PC-3 (cell line): Measurements from ENCODE around the gene ADAT1. TPM values are rescaled to one million over a fixed set of nuclear protein-coding genes. Genes with fewer than 3 reads are reported as not detected.

Experiments
- ATAC-seq: fragments of 200-7000 bp; cut with Tn5 transposase; 2 replicates; pipeline ENCODE4 v1.9.1; 2020; ENCODE audit warnings: mild to moderate bottlenecking, moderate library complexity
- BruUV-seq: library from RNA; stranded (reverse); fragments of 400-500 nt; replicated peaks from 2 replicates; lab custom pipeline; 2021; lab: Mats Ljungman, UMichigan
- CTCF ChIA-PET: fragments of 300-600 bp; sonication (Branson Sonifier 250); formaldehyde crosslinking; loops from one replicate; lab custom pipeline; 2022; ENCODE audit warnings: antibody characterized with exemption; lab: Charles Lee
- POLR2A ChIA-PET: fragments of 300-600 bp; sonication (Branson Sonifier 250); formaldehyde crosslinking; loops from one replicate; lab custom pipeline; 2022; ENCODE audit warnings: antibody characterized with exemption; ENCODE audit not compliant: unreplicated experiment; lab: Charles Lee
- DNase-seq: peaks from one replicate; pipeline ENCODE4 v3.0.0-alpha.2; 2015
- H2AFZ ChIP-seq: fragments of 300-600 bp; sonication (generic); 2 replicates; pipeline ENCODE4 v1.6.0; 2016; ENCODE audit warnings: antibody characterized with exemption, low read length
- H3F3A ChIP-seq: fragments of 300-600 bp; sonication (generic); one replicate; pipeline ENCODE4 v1.6.0; 2017; ENCODE audit warnings: antibody characterized with exemption, low read length, control low read depth, mild to moderate bottlenecking; ENCODE audit not compliant: unreplicated experiment
- H3K27ac ChIP-seq: fragments of 300-600 bp; sonication (generic); 2 replicates; pipeline ENCODE4 v1.5.1; 2016; ENCODE audit warnings: mild to moderate bottlenecking, low read length
- H3K27me3 ChIP-seq: fragments of 300-600 bp; sonication (generic); 2 replicates; pipeline ENCODE4 v1.6.1; 2016; ENCODE audit warnings: low read length, mixed read lengths
- H3K36me3 ChIP-seq: fragments of 300-600 bp; sonication (generic); 2 replicates; pipeline ENCODE4 v1.6.1; 2016; ENCODE audit warnings: low read depth, mixed run types, low read length, mixed read lengths
- H3K4me1 ChIP-seq: fragments of 300-600 bp; sonication (generic); 2 replicates; pipeline ENCODE4 v1.5.1; 2016; ENCODE audit warnings: low read length; ENCODE audit not compliant: insufficient read depth
- H3K4me2 ChIP-seq: fragments of 300-600 bp; sonication (generic); 2 replicates; pipeline ENCODE4 v1.6.0; 2016; ENCODE audit warnings: low read length
- H3K4me3 ChIP-seq: fragments of 300-600 bp; sonication (generic); 2 replicates; pipeline ENCODE4 v1.5.1; 2016; ENCODE audit warnings: mild to moderate bottlenecking, low read length, mixed read lengths
- H3K79me2 ChIP-seq: fragments of 300-600 bp; sonication (generic); 2 replicates; pipeline ENCODE4 v1.6.1; 2017; ENCODE audit warnings: low read length, mixed read lengths
- H3K9ac ChIP-seq: fragments of 300-600 bp; sonication (generic); 2 replicates; pipeline ENCODE4 v1.6.0; 2016; ENCODE audit warnings: mild to moderate bottlenecking, low read length
- H3K9me2 ChIP-seq: fragments of 300-600 bp; sonication (generic); replicated peaks from 2 replicates; pipeline ENCODE4 v1.6.1; 2016; ENCODE audit warnings: mixed run types, low read length, mixed read lengths
- H3K9me3 ChIP-seq: fragments of 300-600 bp; sonication (generic); 2 replicates; pipeline ENCODE4 v1.6.1; 2016; ENCODE audit warnings: low read length, mixed read lengths
- H4K20me1 ChIP-seq: fragments of 300-600 bp; sonication (generic); 2 replicates; pipeline ENCODE4 v1.6.1; 2016; ENCODE audit warnings: low read length, mixed read lengths
- CTCF ChIP-seq: fragments of 300-600 bp; sonication (generic); conservative IDR thresholded peaks from 2 replicates; pipeline ENCODE4 v1.5.1; 2017; ENCODE audit warnings: antibody characterized with exemption, low read depth, mild to moderate bottlenecking, low read length
- EZH2 ChIP-seq: fragments of 300-600 bp; sonication (generic); IDR thresholded peaks from one replicate; pipeline ENCODE4 v1.6.1; 2017; ENCODE audit warnings: antibody characterized with exemption, mild to moderate bottlenecking, low read length; ENCODE audit not compliant: unreplicated experiment
- EZH2phosphoT487 ChIP-seq: fragments of 300-600 bp; sonication (generic); IDR thresholded peaks from 2 replicates; pipeline ENCODE4 v1.6.1; 2018; ENCODE audit warnings: mild to moderate bottlenecking, antibody characterized with exemption, low read length, borderline replicate concordance
- intact Hi-C: fragments of 100-400 bp; cut with micrococcal nuclease; formaldehyde crosslinking; loops from 2 replicates; pipeline ENCODE4 v1.9.0; 2023
- total RNA-seq: library from RNA; depleted of rRNA; stranded (reverse); fragments of >200 nt; gene quantifications from 2 replicates; pipeline ENCODE4 v1.2.3, GENCODE V29; 2014

The ADAT1 gene
- total RNA-seq, 1 experiment from 2014 or later, result 42.8 TPM

DNA sequence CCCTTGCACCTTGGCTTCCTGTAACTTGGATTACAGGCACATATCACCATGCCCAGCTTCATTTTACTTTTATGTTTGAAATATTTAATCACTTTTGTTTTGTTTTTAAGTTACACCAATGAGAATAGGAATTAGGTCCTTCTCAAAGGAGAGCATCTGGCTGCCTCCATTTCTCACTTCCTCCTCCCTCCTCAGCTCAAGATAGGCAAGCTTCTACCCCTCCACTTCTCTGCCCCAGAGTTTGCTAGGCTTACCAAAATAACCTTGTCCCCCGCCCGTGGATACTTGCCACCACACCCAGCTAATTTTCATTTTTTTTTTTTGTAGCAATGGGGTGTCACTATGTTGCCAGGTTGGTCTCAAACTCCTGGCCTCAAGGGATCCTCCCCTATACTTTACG lies 39.0 kb downstream of the ADAT1 start:
- Histone ChIP-seq H3F3A (no peaks in the 10 kb centered on the region), H3K9me2 (no peaks in the 10 kb centered on the region), H3K4me2 (no peak overlapping the region), H3K27me3 (no peaks in the 10 kb centered on the region), H3K4me1 (no peaks in the 10 kb centered on the region), H3K36me3 (no peaks in the 10 kb centered on the region), H3K9ac (no peak overlapping the region), H4K20me1 (no peaks in the 10 kb centered on the region), H3K79me2 (no peaks in the 10 kb centered on the region), H3K27ac (no peak overlapping the region), H3K4me3 (no peak overlapping the region), H2AFZ (no peak overlapping the region), H3K9me3 (no peaks in the 10 kb centered on the region)
- TF ChIP-seq EZH2phosphoT487, result no peak
- TF ChIP-seq EZH2, result no peak
- no peak for TF ChIP-seq CTCF
- BruUV-seq, result no TSS peak
- DNase-seq, result no peak
- intact Hi-C loops, result no loop called here
- ATAC-seq, result no peak
- ChIA-PET CTCF (no interaction called here), POLR2A (no interaction called here)

DNA sequence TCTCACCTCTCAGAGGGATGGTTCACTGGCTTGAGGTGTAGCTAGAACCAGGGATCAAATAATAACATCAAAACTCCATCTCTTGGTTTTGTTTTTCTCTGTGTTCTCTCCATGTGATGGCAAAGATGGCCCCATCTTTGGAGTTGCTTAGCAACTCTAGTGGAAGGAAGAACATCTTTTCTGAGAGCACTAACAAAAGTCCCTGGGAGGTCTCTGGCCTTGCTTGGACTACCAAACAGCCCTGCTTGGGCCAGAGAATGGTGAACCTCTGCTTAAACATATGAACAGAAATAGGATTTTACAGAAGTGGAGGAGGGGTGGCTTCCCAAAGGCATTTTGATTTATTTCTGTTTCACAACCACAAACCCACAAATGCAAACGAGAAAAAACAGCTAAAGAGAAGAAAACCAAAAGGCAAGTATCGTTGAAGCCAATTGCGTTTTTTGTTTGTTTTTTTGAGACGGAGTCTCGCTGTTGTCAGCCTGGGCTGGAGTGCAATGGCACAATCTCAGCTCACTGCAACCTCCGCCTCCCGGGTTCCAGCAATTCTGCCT lies 43.7 kb downstream of the ADAT1 start:
- Histone ChIP-seq H3K4me1 (no peaks in the 10 kb centered on the region), H3K9ac (no peak overlapping the region), H3K4me3 (no peak overlapping the region), H3K27me3 (no peaks in the 10 kb centered on the region), H3F3A (no peaks in the 10 kb centered on the region), H3K79me2 (no peaks in the 10 kb centered on the region), H4K20me1 (no peaks in the 10 kb centered on the region), H3K9me3 (no peaks in the 10 kb centered on the region), H3K27ac (no peak overlapping the region), H2AFZ (no peak overlapping the region), H3K36me3 (peaks cover 7% of the 10 kb centered on the region; the same call in 1 of the 2 replicates), H3K4me2 (no peak overlapping the region), H3K9me2 (no peaks in the 10 kb centered on the region)
- ATAC-seq (no peak), DNase-seq (no peak)
- intact Hi-C loops, result no loop called here
- ChIA-PET CTCF (no interaction called here), POLR2A (no interaction called here)
- no peak for TF ChIP-seq CTCF
- TF ChIP-seq EZH2, result no peak
- TF ChIP-seq EZH2phosphoT487, result no peak
- no TSS peak for BruUV-seq

- no peaks in the 10 kb centered on the region for H4K20me1 ChIP-seq
- H3K9me3 ChIP-seq, result no peaks in the 10 kb centered on the region
- no peak overlapping the region for H3K27ac ChIP-seq
- H3K9ac ChIP-seq, result no peak overlapping the region
- H2AFZ ChIP-seq, result no peak overlapping the region
- peaks cover 7% of the 10 kb centered on the region; the same call in 1 of the 2 replicates for H3K36me3 ChIP-seq
- ATAC-seq (no peak), DNase-seq (no peak)
- H3K9me2 ChIP-seq, result no peaks in the 10 kb centered on the region
- no peak for TF ChIP-seq CTCF
- TF ChIP-seq EZH2, result no peak
- TF ChIP-seq EZH2phosphoT487, result no peak
- CTCF ChIA-PET, result no interaction called here
- H3F3A ChIP-seq, result no peaks in the 10 kb centered on the region
- no peaks in the 10 kb centered on the region for H3K4me1 ChIP-seq
- no TSS peak for BruUV-seq
- no peaks in the 10 kb centered on the region for H3K79me2 ChIP-seq
- no peak overlapping the region for H3K4me2 ChIP-seq
- POLR2A ChIA-PET, result no interaction called here
- no peak overlapping the region for H3K4me3 ChIP-seq
- intact Hi-C loops, result no loop called here
- H3K27me3 ChIP-seq, result no peaks in the 10 kb centered on the region
These were observed 44.4 kb downstream of the ADAT1 start for GRCh38 chr16:75578725-75579124.
